HG03378 (cell line): Measurements from ENCODE around the gene SPAG16.

ENCODE experiments used
- ATAC-seq: cut with Tn5 transposase; IDR thresholded peaks from one replicate; pipeline ENCODE4 v1.9.1; 2021; ENCODE audit warnings: mild to moderate bottlenecking, moderate library complexity; ENCODE audit not compliant: unreplicated experiment

The SPAG16 gene

DNA sequence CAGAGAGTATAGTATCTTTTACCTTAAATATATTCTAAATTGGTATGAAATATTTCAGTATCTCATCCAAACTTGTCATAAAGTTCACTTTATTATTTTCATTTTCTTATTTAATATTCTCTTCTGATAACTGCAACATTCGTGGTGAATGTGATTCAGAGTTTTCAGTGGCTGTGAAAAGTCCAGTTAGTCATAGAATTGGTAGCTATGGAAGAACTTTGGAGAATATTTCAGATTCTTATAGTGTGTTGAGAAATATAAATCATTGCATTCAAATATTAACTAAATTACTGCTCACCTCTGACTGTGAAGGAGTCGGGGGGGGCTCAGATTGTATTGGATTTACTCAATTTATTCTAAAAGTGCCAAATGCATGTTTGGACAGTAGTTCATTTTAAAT is 948.0 kb downstream of the SPAG16 start:
- no peak for ATAC-seq

- no peak for ATAC-seq
Measured at GRCh38 chr2:214233164-214233563, 948.9 kb downstream of the SPAG16 start.

- no peak for ATAC-seq
Measured at GRCh38 chr2:214242797-214243196, 958.5 kb downstream of the SPAG16 start.

GRCh38 chr2:214244847-214245246 is 960.6 kb downstream of the SPAG16 start:
- ATAC-seq, result no peak

DNA sequence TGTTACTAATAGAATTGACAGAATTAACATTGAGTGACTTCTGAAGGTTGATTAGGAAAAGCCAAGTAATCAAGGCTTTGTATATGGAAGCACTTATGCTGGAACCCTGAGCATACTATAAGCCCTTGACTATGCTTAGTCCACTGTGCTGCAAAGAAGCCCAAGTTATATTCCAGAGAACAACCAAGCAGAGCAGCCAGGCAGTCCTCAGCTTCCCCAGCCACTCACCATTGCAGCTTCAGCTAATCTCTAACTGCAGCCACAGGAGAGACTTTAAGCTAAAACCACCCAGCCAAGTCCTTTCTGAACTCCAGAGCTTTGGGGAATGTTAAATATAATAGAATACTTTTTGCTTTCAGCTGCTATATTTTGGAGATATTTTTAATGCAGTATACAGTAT is 962.2 kb downstream of the SPAG16 start:
- no peak for ATAC-seq

- no peak for ATAC-seq
Measured at GRCh38 chr2:214247531-214247930, 963.3 kb downstream of the SPAG16 start.

- no peak for ATAC-seq
Measured at GRCh38 chr2:214255046-214255445, 970.8 kb downstream of the SPAG16 start.

- no peak for ATAC-seq
Measured at GRCh38 chr2:214261683-214262082, 977.4 kb downstream of the SPAG16 start.

DNA sequence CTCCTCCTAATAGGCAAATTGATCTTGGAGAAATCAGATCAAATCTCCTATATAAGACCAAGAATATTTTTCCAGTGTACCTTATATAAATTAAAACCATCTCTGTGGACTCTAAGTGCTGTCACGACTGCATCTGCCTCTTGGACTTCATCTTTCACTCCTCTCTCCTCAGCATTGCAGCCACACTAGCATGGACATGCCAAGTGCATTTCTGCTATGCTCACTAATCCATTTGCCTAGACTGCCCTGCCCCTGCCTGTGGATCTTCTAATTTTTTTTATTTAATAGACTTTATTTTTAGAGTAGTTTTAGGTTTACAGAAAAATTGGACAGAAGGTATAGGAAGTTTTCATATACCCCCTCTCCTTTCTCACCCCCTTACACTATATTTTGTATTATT is 979.9 kb downstream of the SPAG16 start:
- ATAC-seq, result no peak

DNA sequence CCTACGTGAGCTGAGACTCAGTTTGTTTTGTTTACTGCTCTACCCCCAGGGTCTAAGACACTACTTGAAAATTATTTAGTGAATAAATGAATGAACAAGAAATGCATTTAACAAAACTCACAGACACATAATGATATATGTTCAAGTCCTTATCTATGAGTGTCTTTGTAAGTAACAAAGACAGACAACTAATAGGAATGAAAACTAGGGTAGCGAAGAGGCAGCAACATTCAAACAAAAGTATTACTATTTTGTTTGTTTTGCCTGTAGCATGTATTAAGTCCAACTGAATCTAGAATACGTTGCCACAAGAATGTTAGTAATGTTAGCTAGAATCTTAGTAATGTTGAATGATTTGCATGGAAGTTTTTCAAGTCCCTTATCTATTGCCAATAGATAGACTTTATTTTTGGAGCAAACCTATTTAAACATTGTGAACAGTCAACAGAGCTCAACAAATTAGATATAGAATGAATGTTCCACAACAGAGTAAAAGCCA is 981.8 kb downstream of the SPAG16 start:
- ATAC-seq, result no peak

DNA sequence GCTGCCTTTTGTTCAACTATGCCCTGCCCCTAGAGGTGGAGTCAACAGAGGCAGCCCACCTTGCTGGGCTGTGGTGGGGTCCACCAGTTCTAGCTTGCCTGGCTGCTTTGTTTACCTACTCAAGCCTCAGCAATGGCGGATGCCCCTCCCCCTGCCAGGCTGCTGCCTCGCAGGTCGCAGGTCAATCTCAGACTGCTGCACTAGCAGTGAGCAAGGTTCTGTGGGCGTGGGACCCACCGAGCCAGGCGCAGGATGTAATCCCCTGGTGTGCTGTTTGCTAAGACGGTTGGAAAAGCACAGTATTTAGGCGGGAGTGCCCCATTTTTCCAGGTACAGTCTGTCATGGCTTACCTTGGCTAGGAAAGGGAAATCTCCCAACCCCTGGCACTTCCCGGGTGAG is 993.6 kb downstream of the SPAG16 start:
- ATAC-seq, result no peak

DNA sequence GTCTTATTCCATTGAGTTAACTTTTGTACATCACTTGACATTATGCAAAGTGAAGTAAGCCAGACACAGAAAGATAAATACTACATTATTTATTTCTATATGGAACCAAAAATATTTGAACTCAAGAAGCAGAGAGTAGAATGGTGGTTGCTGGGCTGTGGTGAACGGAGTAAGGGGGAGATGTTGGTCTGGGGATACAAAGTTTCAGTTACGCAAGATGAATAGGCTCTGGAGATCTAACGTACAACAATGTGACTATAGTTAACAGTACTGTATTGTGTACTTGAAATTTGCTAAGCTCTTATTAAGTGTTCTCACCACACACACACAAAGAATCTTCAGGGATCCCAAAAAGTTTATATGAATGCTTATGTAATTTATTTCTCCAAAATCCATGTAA is 1001.7 kb downstream of the SPAG16 start:
- ATAC-seq, result no peak

DNA sequence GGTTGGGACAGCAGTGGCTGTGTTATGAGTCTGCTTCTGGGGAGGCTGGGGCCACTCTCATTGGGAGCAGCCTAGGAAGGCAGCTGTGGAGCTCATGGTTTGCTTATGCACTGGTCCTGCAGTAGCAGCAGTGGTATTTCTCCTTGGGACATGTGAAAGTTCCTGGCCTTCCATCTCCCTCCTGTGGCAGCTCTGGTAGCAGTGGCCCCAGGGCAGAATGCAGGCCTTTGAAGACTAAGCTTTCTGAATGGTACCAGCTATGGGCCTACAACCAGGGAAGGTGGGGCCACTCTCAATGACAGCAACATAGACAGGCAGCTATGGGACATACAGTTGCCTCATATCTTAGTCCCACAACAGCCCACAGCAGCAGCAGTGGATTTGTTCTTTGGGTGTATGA is 1009.3 kb downstream of the SPAG16 start:
- ATAC-seq, result no peak

GRCh38 chr2:214294426-214294825 is 1010.2 kb downstream of the SPAG16 start:
- no peak for ATAC-seq

DNA sequence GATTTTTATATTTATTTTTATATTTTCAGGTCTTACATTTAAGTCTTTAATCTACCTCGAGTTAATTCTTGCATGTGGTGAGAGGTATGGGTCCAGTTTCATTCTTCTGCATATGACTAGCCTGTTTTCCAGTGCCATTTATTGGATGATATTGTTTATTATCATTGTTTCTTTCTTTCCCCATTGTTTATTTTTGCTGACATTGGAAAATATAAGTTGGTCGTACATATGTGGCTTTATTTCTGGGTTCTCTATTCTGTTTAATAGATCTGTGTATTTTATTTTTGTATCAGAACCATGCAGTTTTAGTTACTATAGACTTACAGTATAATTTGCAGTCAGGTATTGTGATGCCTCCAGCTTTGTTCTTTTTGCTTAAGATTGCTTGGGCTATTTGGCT is 1013.2 kb downstream of the SPAG16 start:
- ATAC-seq, result no peak

DNA sequence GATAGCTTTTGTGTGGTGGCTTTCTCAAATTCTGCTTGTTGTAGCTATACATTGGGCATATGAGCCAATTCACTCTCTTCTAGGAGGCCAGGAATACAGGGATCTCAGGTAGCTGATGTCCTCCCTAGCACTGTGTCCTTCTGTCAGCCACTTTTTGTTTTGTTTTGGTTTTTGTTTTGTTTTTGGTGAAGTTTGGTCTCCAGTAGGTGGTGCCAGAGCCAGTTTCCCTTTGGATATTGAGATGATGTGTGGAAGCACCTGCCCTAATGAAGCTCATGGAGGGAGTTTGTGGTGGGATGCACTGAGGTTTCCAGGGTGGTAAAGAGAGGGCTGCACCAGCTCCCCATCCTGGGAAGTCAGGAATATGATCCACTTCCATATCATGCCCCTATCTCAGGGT is 1026.1 kb downstream of the SPAG16 start:
- no peak for ATAC-seq

GRCh38 chr2:214311031-214311533 is 1026.8 kb downstream of the SPAG16 start:
- ATAC-seq, result peak; percentile 41

DNA sequence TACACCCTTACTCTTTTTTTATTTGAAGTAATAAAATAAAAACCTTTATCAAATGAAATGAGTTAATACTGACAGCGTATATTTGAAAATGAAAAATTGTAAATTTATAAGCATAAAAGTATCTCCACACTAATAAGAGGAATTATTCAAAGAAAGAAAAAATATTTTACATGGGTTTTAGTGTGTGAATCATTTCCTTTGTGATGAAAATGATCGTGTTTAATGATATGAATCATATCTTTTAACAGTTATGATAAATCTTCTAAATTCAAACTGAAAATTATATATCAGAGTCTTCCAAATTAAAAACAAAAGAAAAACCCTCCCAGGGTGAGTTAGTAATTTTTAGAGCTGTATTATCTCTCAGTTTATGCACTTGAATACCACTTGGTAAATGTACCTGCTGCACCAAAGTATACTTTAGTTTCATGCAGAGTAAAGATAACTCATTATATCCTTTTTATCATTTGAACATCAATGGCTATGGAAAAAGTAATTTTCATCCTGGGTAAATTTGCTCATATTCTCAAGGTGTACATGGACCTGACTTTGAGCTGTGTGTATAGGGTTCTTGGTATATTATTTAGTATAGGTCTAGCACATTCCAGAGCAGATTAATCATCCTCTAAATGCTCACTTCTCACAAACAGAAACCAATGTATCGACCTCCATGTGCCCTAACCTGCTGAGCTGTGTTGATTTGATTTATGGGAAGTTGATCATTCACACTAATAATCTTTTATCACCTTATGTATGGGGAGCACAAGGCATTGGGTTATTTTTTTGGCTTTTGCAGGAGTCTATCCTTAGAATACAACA is 1027.9 kb downstream of the SPAG16 start:
- no peak for ATAC-seq

DNA sequence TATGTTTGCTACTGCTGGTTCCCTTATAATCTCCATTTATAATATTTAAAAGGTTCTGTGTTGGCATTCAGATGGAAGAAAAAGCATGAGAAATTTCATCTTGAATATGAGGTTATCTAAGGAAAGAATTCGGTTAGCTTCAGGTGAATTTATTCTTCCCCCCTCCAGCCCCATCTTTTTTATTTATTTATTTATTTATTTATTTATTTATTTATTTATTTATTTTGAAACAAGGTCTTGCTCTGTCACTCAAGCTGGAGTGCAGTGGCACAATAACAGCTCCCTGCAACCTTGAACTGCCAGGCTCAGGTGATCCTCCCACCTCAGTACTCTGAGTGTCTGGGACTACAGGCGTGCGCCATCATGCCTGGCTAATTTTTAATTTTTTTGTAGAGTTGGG is 1031.1 kb downstream of the SPAG16 start:
- no peak for ATAC-seq

DNA sequence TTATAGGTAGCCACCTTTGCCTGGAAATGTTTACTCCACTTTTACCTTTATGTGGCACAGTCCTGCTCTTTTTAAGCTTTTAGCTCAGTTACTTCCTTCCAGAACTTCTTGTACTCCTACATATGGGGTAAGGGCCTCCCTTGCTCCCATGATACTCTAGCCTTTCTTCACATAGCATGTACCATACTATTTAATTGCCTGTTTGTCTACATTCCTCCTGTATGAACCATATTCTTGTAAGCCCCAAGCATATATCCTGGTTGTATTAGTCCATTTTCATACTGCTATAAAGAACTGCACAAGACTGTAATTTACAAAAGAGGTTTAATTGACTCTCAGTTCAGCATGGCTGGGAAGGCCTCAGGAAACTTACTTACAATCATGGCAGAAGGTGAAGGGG is 1035.9 kb downstream of the SPAG16 start:
- ATAC-seq, result no peak

- ATAC-seq, result no peak
Measured at GRCh38 chr2:214322662-214323061, 1038.4 kb downstream of the SPAG16 start.

GRCh38 chr2:214325404-214325803 is 1041.1 kb downstream of the SPAG16 start:
- no peak for ATAC-seq

DNA sequence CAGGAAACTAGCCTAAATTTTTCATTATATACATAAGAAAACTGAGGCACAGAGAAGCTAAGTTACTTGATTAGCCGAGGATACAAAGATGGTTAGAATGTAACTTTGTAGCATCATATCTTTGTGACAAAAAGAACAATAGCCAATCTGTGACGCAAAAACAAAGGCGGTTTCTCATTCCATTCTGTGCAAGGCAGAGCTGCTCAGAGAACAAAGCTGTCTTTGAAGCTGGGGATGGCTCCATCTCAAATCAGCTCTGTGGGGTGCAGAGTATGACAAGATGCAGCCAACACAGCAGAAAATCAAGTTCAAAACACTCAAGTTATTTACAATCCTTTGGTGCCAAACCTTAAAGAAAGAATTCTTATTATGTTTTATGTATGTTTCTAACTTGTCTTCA is 1044.7 kb downstream of the SPAG16 start:
- no peak for ATAC-seq
